ENCODE results near the gene ACTMAP.
A peak's percentile ranks its signal among the peaks of the same experiment; 100 is the strongest.
"Not testable (repeated sequence)": the region's sequence is repeated elsewhere in the genome, so short reads cannot be mapped to it uniquely, and the experiment has no call there.

Gene ACTMAP

GRCh38 chr19:40776364-40776763, 26.1 kb upstream of the ACTMAP start:
- no peak for DNase-seq

- no peak for DNase-seq
These were observed 25.4 kb upstream of the ACTMAP start for GRCh38 chr19:40775632-40776022.

- no peak for DNase-seq
These were observed 24.8 kb upstream of the ACTMAP start, which contains the start of gene MIA for GRCh38 chr19:40774916-40775631. TSS of gene MIA (plus strand) at chr19:40775521. CDS start at chr19:40775543, 22 bp downstream.

GRCh38 chr19:40771101-40771862, 21.0 kb upstream of the ACTMAP start:
- DNase-seq = not testable (repeated sequence)

- DNase-seq = no peak
These were observed 18.6 kb upstream of the ACTMAP start for GRCh38 chr19:40768869-40769268.

DNA sequence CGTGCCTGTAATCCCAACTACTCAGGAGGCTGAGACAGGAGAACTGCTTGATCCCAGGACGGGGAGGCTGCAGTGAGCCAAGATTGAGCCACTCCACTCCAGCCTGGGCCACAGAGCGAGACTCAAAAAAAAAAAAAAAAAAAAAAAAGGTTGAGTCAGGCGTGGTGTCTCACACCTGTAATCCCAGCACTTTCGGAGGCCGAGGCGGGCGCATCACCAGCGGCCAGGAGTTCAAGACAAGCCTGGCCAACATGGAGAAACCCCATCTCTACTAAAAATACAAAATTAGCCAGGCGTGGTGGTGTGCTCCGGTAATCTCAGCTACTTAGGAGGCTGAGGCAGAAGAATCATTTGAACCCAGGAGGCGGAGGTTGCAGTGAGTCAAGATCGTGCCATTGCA, 16.1 kb upstream of the ACTMAP start:
- not testable (repeated sequence) for DNase-seq

DNA sequence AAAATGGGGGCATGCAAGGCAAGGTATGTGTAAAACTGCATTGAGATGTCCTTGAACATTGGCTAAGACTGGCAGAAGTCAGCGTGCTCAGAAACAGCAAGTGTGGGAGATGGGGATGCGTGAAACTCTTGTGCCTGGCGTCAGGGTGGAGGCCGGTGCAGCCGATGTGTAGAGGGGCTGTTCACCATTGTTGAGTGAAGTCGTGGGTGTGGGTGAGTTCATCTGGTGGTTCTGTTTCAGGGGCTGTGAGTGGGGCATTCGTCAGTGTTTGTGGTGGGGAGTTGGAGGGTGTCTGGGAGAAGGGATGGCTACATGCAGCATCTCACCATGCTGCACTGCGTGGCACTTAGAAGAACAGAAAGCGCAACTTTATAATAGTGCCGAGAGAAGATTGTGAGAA, 13.7 kb upstream of the ACTMAP start:
- no peak for DNase-seq

GRCh38 chr19:40763526-40763925, 13.2 kb upstream of the ACTMAP start:
- no peak for DNase-seq

DNA sequence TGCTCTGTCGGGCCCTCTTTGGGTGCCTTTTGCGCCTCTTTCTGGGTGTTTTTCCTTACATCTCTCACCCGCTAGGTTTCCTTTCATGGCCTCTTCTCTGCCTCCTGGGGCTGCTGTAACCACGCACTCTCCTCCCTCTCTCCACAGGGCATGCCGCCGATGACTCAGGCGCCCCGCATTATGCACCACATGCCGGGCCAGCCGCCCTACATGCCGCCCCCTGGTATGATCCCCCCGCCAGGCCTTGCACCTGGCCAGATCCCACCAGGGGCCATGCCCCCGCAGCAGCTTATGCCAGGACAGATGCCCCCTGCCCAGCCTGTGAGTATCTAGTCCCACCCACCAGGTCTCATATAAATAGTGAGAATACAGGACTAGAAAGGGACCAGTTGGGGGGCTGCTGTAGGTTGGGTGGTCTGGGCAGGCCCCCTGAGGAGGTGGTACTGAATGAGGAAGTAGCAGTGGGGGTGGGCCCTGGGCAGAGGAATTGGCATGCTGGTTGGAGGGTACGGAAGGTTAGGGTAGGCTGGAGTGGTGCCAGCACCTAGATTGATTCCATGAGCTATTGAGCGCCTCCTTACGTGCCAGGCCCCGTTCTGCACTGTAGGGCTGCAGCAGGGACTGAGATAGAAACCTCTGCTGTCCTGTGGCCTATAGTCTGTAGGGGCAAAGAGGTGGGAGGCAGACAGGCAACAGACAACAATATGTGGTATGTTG, 12.6 kb upstream of the ACTMAP start:
- DNase-seq = no peak

DNA sequence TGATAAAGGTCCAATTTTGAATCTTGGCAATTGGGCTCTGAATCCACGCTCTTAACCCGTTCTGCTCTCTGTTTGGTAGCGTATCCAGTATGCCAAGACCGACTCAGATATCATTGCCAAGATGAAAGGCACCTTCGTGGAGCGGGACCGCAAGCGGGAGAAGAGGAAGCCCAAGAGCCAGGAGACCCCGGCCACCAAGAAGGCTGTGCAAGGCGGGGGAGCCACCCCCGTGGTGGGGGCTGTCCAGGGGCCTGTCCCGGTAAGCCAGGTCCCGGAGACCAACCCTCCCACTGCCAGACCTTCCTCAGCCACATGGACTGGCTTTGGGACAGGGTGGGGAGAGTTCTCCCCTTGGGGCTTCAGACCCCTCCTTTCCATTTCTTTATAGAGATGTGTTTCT, 9.1 kb upstream of the ACTMAP start:
- DNase-seq = no peak

- no peak for DNase-seq
These were observed 8.2 kb upstream of the ACTMAP start for GRCh38 chr19:40758491-40758890.

- no peak for DNase-seq
These were observed 6.3 kb upstream of the ACTMAP start for GRCh38 chr19:40756502-40757110.

GRCh38 chr19:40755791-40756190, 5.5 kb upstream of the ACTMAP start:
- DNase-seq = no peak

GRCh38 chr19:40755248-40755624, 5.0 kb upstream of the ACTMAP start:
- no peak for DNase-seq

DNA sequence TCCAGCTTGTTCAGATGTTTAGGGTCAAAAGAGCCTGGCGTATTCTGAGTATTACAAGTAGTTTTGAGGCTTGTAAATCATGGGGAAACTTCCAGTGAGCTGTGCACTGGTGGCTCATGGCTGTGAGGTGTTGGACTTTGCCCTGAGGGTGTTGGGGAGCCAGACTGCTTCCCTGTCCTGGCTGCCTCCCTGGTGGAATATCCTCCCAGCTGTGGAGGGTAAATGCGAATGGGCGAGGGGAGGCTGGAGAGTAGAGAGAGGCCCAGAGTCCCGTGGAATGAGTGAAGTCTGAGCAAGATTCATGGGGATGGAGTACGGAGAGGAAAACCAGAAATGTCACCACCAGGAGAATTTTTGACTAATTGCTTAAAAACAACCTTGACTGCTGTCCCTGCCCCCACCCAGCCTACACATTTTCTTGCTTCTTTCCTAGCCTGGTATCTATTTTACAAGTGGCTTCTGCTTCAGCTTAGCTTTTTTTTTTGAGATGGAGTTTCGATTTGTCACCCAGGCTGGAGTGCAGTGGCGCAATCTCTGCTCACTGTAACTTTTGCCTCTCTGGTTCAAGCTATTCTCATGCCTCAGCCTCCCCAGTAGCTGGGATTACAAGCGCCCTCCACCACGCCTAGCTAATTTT, 4.5 kb upstream of the ACTMAP start:
- no peak for DNase-seq

DNA sequence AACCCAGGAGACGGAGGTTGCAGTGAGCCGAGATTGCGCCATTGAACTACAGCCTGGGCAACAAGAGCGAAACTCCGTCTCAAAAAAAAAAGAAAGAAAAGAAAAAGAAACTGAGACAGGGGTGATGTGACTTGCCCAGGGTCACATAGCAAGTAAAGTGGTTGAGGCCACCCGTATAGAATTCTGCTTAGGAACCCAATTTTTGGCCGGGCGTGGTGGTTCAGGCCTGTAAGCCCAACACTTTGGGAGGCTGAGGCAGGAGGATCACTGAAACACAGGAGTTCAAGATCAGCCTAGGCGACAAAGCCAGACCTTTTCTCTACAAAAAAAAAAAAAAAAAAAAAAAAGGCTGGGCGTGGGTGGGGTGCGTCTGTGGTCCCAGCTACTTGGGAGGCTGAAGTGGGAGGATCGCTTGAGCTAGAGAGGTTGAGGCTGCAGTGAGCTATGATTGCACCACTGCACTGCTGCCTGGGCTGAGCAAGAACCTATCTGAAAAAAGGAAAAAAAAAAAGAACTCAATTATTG, 2.0 kb upstream of the ACTMAP start:
- no peak for DNase-seq

DNA sequence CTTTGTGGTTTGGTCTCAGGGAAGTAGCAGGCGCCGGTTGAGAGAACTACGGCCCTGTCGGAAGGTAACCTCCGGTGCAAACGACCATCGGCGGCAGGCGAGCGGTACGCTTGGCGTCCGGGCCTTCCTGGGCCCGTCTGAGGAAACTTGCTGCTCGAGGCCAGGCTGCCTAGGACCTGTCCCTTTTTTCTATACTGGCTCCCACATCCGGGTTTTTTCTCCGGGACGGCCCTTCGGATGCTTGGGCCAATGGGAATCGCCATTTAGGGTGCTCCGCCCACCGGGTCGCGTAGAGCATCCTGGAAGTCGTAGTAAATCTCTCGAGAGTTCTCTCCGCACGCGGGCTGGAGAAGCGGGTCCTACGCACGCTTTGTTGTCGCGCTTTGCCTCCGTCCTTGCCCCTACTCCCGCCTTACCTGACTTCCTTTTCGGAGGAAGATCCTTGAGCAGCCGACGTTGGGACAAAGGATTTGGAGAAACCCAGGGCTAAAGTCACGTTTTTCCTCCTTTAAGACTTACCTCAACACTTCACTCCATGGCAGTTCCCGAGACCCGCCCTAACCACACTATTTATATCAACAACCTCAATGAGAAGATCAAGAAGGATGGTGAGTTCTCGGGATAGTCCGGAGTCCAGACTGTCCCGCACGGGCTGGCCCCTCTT, 729 bp upstream of the ACTMAP start, which contains the start of gene SNRPA:
SNRPA (plus strand) TSS at position 330 of the 664 bp plus-strand sequence; CDS start at position 536, 206 bp downstream.
- peak; percentile 96 for DNase-seq

- DNase-seq = no peak
These were observed 2.7 kb downstream of the ACTMAP start for GRCh38 chr19:40747536-40747935.

GRCh38 chr19:40745402-40745780, 4.9 kb downstream of the ACTMAP start:
- DNase-seq = no peak

DNA sequence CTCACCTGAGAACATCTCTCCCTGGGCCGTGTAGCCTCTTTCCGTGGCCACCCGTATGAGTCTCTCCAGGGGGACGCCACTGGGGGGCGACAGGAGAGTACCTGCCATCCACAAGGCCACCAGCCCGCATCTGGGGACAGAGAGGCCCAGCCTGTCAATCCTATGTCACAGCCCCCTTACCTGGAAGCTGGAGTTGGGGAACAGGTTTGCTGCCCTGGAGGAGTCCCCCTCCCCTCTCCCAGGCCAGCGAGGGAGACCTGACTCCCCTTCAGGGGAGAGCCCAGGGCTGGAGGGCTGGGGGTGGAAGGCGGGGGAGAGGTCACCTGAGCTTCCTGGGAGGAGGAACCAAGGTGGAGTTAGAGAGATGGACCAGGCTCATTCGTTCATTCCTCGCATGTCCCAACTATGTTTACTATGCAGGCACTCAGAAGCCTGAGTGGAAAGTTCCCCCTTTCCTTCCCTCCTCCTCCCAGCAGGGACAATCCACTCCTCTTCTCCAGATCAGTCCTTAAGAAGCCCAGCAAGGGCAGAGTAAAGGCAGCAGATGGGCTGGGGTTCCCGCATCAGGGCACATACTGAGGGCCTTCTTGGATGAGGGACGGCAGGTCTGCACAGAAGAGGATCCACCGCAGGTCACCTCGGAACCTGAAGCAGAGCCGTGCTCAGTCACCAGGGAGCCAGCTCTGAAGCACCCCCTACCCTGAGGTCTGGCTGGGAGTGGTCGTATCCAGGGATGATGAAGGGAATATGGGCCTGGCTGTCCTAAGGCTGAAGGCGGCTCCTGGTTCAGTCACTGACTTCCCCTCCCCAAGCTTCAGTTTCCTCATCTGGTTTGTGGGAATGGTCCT, 5.5 kb downstream of the ACTMAP start:
- no peak for DNase-seq

DNA sequence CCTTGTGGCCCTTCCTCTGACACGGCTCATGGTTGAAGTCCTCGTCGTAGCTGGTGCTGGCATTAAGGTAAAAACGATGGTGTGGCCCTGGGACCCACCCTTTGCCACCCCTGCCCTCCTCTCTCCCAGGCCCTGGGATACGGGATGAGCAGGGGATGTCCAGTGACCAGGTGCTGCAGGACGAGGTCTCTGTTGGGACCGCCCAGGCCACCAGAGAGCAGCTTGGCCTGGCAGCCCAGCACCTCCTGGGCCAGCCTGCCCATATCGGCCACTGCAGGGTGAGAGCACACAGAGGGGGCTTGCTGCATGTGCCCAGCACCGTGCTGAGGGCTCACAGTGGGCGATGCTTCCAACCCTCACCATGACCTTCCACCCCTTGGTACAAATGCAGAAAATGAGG, 6.4 kb downstream of the ACTMAP start:
- DNase-seq = no peak

Data from NCI-H510A (cell line).